ENCODE measurements around the gene NCAM2. TPM values are rescaled to one million over a fixed set of nuclear protein-coding genes. Genes with fewer than 3 reads are reported as not detected.
A peak's percentile ranks its signal among the peaks of the same experiment; 100 is the strongest.

Gene NCAM2
- total RNA-seq, 4 donors from 2014 or later: 4.2 to 7.5 (median 4.9) TPM

- Histone ChIP-seq H3K27ac (replicated peaks in 1 of 4) (no peak overlapping the region), H3K36me3 (no peaks in the 10 kb centered on the region), H3K4me1 (no peaks in the 10 kb centered on the region), H3K9me3 (no peaks in the 10 kb centered on the region), H3K4me3 (no peak overlapping the region), H3K27me3 (no peaks in the 10 kb centered on the region)
- DNase-seq (ENCODE audit: extremely low spot score): no peak
- WGBS: 27% methylated on average over 1 of the region's 1 CpG
- intact Hi-C loops (cut with DNase I): no loop called here
- TF ChIP-seq POLR2AphosphoS5 (IDR thresholded peaks at IDR 0.05): no peak
These were observed 233.7 kb downstream of the NCAM2 start for GRCh38 chr21:21231913-21232312.

GRCh38 chr21:21232320-21232719, 234.1 kb downstream of the NCAM2 start:
- H3K4me3 ChIP-seq: no peak overlapping the region
- no peaks in the 10 kb centered on the region for H3K4me1 ChIP-seq
- H3K36me3 ChIP-seq: no peaks in the 10 kb centered on the region
- intact Hi-C loops (cut with DNase I): no loop called here
- H3K27me3 ChIP-seq: no peaks in the 10 kb centered on the region
- TF ChIP-seq CTCF (IDR thresholded peaks at IDR 0.05): peak in 1 of 3 experiments; percentile 21
- TF ChIP-seq POLR2AphosphoS5 (IDR thresholded peaks at IDR 0.05): no peak
- no peak for TF ChIP-seq POLR2A (IDR thresholded peaks at IDR 0.05; ENCODE audit: low read depth)
- no peak for TF ChIP-seq EP300 (IDR thresholded peaks at IDR 0.05)
- no peak overlapping the region for H3K27ac ChIP-seq (replicated peaks in 1 of 4)
- no peak for DNase-seq (ENCODE audit: extremely low spot score)
- 31% methylated on average over 1 of the region's 1 CpG for WGBS
- no peaks in the 10 kb centered on the region for H3K9me3 ChIP-seq

- H3K27ac ChIP-seq (replicated peaks in 1 of 4): no peak overlapping the region
- intact Hi-C loops (cut with DNase I): no loop called here
- TF ChIP-seq EP300 (IDR thresholded peaks at IDR 0.05) (no peak), CTCF (IDR thresholded peaks at IDR 0.05) (no peak), POLR2A (IDR thresholded peaks at IDR 0.05; ENCODE audit: low read depth) (no peak), POLR2AphosphoS5 (IDR thresholded peaks at IDR 0.05) (no peak)
- no peaks in the 10 kb centered on the region for H3K27me3 ChIP-seq
- H3K4me1 ChIP-seq: no peaks in the 10 kb centered on the region
- no peak overlapping the region for H3K4me3 ChIP-seq
- no peak for DNase-seq (ENCODE audit: extremely low spot score)
- no peaks in the 10 kb centered on the region for H3K36me3 ChIP-seq
- H3K9me3 ChIP-seq: no peaks in the 10 kb centered on the region
These were observed 234.8 kb downstream of the NCAM2 start for GRCh38 chr21:21233051-21233450.

- DNase-seq (ENCODE audit: extremely low spot score): no peak
- Histone ChIP-seq H3K27ac (replicated peaks in 1 of 4) (no peak overlapping the region), H3K4me1 (no peaks in the 10 kb centered on the region), H3K36me3 (no peaks in the 10 kb centered on the region), H3K27me3 (no peaks in the 10 kb centered on the region), H3K4me3 (no peak overlapping the region), H3K9me3 (no peaks in the 10 kb centered on the region)
- no peak for TF ChIP-seq EP300 (IDR thresholded peaks at IDR 0.05)
- TF ChIP-seq CTCF (IDR thresholded peaks at IDR 0.05): no peak
- TF ChIP-seq POLR2AphosphoS5 (IDR thresholded peaks at IDR 0.05): no peak
- TF ChIP-seq POLR2A (IDR thresholded peaks at IDR 0.05; ENCODE audit: low read depth): no peak
- intact Hi-C loops (cut with DNase I): no loop called here
- WGBS: 62% methylated on average over 3 of the region's 3 CpGs
These were observed 238.8 kb downstream of the NCAM2 start for GRCh38 chr21:21236996-21237395.

GRCh38 chr21:21238629-21239400, 240.6 kb downstream of the NCAM2 start:
- TF ChIP-seq POLR2AphosphoS5 (IDR thresholded peaks at IDR 0.05) (no peak), EP300 (IDR thresholded peaks at IDR 0.05) (no peak), POLR2A (IDR thresholded peaks at IDR 0.05; ENCODE audit: low read depth) (no peak), CTCF (IDR thresholded peaks at IDR 0.05) (no peak)
- Histone ChIP-seq H3K4me1 (no peaks in the 10 kb centered on the region), H3K27ac (replicated peaks in 1 of 4) (no peak overlapping the region), H3K36me3 (no peaks in the 10 kb centered on the region), H3K4me3 (no peak overlapping the region), H3K27me3 (no peaks in the 10 kb centered on the region), H3K9me3 (no peaks in the 10 kb centered on the region)
- no peak for DNase-seq (ENCODE audit: extremely low spot score)
- intact Hi-C loops (cut with DNase I): no loop called here
- WGBS: 86% methylated on average over 10 of the region's 10 CpGs

Data from esophagus muscularis mucosa (tissue), 4 donors.